Epithelial cell of proximal tubule (primary cell): Measurements from ENCODE around the gene SESN3. TPM values are rescaled to one million over a fixed set of nuclear protein-coding genes. Genes with fewer than 3 reads are reported as not detected.
"Not testable (repeated sequence)": the region's sequence is repeated elsewhere in the genome, so short reads cannot be mapped to it uniquely, and the experiment has no call there.

Experiments used
- DNase-seq: peaks from one replicate; pipeline ENCODE4 v3.0.0-alpha.2; 2011; ENCODE audit warnings: low read depth
- H3K4me3 ChIP-seq: 2 replicates; pipeline ENCODE4 v1.5.1; 2011; ENCODE audit warnings: low read depth, mild to moderate bottlenecking, low read length
- total RNA-seq: library from RNA; depleted of rRNA; stranded (reverse); fragments of >200 nt; gene quantifications from 2 replicates; pipeline ENCODE4 v1.2.3, GENCODE V29; 2015
- TF ChIP-seq, protein P1 (sequence below): conservative IDR thresholded peaks from 2 replicates; pipeline ENCODE4 v1.5.1; 2012; ENCODE audit warnings: low read depth, mild to moderate bottlenecking, low read length

SESN3 gene
- total RNA-seq, 1 donor from 2014 or later, result 4.9 TPM

GRCh38 chr11:95218149-95218548 lies 12.9 kb downstream of the SESN3 start:
- DNase-seq, result no peak
- TF ChIP-seq, protein P1, sequence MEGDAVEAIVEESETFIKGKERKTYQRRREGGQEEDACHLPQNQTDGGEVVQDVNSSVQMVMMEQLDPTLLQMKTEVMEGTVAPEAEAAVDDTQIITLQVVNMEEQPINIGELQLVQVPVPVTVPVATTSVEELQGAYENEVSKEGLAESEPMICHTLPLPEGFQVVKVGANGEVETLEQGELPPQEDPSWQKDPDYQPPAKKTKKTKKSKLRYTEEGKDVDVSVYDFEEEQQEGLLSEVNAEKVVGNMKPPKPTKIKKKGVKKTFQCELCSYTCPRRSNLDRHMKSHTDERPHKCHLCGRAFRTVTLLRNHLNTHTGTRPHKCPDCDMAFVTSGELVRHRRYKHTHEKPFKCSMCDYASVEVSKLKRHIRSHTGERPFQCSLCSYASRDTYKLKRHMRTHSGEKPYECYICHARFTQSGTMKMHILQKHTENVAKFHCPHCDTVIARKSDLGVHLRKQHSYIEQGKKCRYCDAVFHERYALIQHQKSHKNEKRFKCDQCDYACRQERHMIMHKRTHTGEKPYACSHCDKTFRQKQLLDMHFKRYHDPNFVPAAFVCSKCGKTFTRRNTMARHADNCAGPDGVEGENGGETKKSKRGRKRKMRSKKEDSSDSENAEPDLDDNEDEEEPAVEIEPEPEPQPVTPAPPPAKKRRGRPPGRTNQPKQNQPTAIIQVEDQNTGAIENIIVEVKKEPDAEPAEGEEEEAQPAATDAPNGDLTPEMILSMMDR, result no peak
- no peak overlapping the region for H3K4me3 ChIP-seq

GRCh38 chr11:95212609-95213008 lies 18.4 kb downstream of the SESN3 start:
- H3K4me3 ChIP-seq, result no peak overlapping the region
- DNase-seq, result no peak
- TF ChIP-seq, protein P1, result no peak

GRCh38 chr11:95209535-95209934 lies 21.5 kb downstream of the SESN3 start:
- not testable (repeated sequence) for H3K4me3 ChIP-seq

GRCh38 chr11:95200781-95201457 lies 30.1 kb downstream of the SESN3 start:
- no peak overlapping the region for H3K4me3 ChIP-seq
- DNase-seq, result no peak
- TF ChIP-seq, protein P1, result no peak

More at GRCh38 chr11:95209535-95209934, 21.5 kb downstream of the SESN3 start:
- not testable (repeated sequence) for DNase-seq

DNA sequence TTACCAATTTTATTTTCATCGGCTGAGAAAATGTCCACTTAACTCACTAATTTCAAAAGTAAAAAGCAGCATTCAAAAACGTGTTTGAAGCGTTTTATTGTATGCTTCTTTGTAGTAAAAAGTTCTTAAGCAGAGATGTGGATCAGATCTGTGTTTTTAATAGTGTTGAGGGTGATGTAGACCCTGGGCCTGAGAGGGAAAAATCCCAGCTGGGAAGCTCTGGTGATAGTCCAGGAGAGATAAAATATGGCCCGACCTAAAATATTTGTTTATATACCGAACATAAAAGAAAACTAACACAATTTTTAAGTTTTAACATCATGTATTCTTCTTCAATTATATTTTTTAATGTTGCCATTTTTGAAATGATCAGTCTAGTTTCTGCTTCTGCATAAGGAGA lies 35.2 kb downstream of the SESN3 start:
- TF ChIP-seq, protein P1, result no peak
- H3K4me3 ChIP-seq, result no peak overlapping the region
- no peak for DNase-seq

DNA sequence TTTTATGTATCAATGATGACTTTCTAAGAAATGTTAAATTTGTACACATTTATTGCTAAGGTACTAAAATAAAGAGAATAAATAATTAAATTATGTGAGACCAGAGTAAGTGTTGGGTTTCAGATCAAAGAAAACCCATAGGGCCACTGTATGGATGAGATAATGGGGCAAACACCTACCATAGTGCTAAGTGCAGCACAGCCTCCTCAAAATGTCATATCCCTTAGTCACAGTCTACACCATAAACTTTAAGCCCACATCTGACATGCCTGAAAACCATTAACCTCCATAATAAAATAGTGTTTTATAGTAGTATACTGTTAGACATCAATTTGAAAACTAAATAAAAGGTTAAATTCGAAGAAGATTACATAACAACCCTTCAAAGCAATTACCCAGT lies 37.5 kb downstream of the SESN3 start:
- TF ChIP-seq, protein P1, result no peak
- no peak for DNase-seq
- no peak overlapping the region for H3K4me3 ChIP-seq

DNA sequence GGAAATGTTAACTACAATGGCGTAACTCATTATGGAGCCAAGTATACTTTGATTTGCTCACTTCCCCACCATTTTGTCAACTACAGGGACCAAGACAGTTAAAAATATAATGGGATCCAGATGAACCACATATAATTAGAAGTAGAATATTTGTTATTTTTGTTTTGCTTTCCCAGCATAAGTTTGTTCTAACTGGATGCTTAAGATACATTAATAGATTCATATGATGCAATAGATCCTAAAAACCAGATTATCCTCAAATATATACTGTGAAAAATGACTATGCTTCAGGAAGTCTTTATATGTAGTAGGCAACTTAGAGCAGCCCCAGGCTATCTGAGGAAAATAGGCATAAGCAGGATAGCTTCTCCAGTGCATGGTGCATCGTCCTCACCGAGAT lies 38.3 kb downstream of the SESN3 start:
- H3K4me3 ChIP-seq, result no peak overlapping the region
- DNase-seq, result no peak
- TF ChIP-seq, protein P1, result no peak
